NCI-H1436 treated with DMSO at 0.1 percent for 48 hours (cell line): Measurements from ENCODE around the gene CDIPT.

Experiments
- DNase-seq: peaks from one replicate; lab custom pipeline; 2025; lab: John Stamatoyannopoulos, UW

Gene CDIPT

DNA sequence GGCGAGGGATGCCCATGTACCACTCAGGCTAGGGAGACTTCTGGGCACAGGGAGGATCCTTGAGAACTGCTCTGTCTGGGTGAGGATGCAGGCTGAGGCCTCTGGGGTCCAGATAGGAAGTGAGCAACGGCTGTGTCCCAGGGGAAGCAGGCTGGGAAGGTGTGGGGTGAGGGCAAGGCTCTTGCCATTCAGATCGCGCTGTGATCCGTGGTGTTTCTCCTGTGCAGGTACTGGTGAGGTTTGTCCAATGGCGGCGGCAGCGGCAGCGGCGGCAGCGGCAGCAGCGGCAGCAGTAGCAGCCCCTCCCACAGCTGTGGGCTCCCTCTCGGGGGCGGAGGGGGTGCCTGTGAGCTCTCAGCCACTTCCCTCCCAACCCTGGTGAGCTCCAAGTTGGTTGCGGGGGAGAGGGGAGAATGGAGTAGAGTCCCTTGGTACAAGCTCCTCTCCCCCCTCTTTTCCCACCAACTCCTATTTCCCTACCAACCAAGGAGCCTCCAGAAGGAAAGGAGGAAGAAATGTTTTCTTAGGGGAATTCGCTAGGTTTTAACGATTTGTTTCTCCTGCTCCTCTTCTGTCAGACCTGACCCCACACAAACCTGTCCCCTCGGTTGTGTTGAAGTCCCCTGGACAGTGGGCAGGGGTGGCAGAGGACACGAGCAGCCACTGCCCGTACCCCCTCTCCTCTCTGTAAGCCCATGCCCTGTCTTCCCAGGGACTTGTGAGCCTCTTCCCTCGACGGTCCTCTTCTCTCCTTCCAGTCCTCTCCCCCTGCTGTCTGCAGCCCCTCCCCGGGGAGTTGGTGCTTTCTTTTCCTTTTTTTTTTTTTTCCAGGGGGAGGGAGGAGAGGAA is 53.0 kb downstream of the CDIPT start:
- no peak for DNase-seq

DNA sequence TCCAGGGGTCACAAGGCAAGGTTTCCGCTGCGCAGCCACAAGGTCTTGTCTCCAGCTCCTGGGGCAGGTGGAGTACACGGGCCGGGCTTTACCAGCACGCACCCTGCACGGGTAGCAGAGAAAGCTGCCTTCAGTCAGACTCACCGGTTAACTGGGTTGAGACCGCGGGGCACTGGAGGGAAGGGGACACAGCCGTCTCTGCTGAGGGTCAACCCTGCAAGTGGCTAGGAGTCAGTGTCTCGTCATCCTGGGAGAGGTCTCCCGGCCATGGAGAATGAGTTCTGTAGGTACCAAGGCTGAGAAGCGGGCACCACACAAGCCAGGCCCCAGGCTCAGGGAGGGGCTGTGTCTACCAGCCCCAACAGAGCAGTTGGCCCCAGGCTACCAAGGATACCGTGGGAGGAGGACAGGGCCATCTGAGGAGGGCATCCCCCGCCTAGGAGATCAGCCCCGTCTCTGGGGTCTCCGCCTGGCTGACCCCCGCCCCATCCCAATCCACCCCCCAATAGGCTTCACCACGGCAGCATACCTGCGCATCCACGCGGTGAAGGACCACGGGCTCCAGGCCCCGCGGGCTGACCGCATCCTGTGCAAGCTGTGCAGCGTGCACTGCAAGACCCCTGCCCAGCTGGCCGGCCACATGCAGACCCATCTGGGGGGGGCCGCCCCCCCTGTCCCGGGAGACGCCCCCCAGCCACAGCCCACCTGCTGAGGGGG is 53.8 kb downstream of the CDIPT start:
- DNase-seq: no peak
